H1 (cell line): ENCODE measurements around the gene CGNL1. TPM values are rescaled to one million over a fixed set of nuclear protein-coding genes. Genes with fewer than 3 reads are reported as not detected.

ENCODE experiments used
- CTCF ChIA-PET: fragments of 300-600 bp; sonication (Branson Sonifier 250); formaldehyde crosslinking; loops from one replicate; lab custom pipeline; 2021; ENCODE audit not compliant: partially characterized antibody; lab: Charles Lee
- POLR2A ChIA-PET: fragments of 300-600 bp; sonication (Branson Sonifier 250); formaldehyde crosslinking; loops from one replicate; lab custom pipeline; 2021; ENCODE audit warnings: inconsistent platforms; ENCODE audit not compliant: partially characterized antibody; lab: Charles Lee
- DNase-seq, 2 experiments: peaks; one replicate each; pipeline versions ENCODE4 v3.0.0 to v3.0.0-alpha.2; 2010 to 2022; ENCODE audit warnings: low spot score in 2 of 2, low read depth in 1 of 2, mixed read lengths in 1 of 2
- FAIRE-seq: peaks from 2 replicates; lab custom pipeline; 2011; peaks lifted over from hg19 to GRCh38; lab: Jason Lieb, UNC
- H2AFZ ChIP-seq: 2 replicates; pipeline ENCODE4 v1.8.1; 2012; ENCODE audit warnings: low read length, inconsistent platforms
- H2AK5ac ChIP-seq: 2 replicates; pipeline ENCODE4 v1.6.1; 2013; ENCODE audit warnings: low read depth, low read length
- H2BK120ac ChIP-seq: replicated peaks from 2 replicates; pipeline ENCODE3; 2013; ENCODE audit warnings: low read depth, low read length, inconsistent platforms
- H2BK12ac ChIP-seq: 2 replicates; pipeline ENCODE4 v1.6.1; 2013; ENCODE audit warnings: low read depth, low read length
- H2BK15ac ChIP-seq: 2 replicates; pipeline ENCODE4 v1.6.1; 2013; ENCODE audit warnings: low read length
- H2BK20ac ChIP-seq: 2 replicates; pipeline ENCODE4 v1.6.1; 2013; ENCODE audit warnings: low read length
- H2BK5ac ChIP-seq: 2 replicates; pipeline ENCODE4 v1.6.1; 2013; ENCODE audit warnings: low read depth, low read length
- H3K14ac ChIP-seq: 2 replicates; pipeline ENCODE4 v1.6.1; 2013; ENCODE audit warnings: inconsistent platforms; ENCODE audit not compliant: insufficient read length
- H3K18ac ChIP-seq: 2 replicates; pipeline ENCODE4 v1.6.1; 2013; ENCODE audit warnings: low read length; ENCODE audit errors: extremely low read depth
- H3K23ac ChIP-seq: 2 replicates; pipeline ENCODE4 v1.6.1; 2013; ENCODE audit warnings: inconsistent platforms; ENCODE audit not compliant: insufficient read length
- H3K23me2 ChIP-seq: 2 replicates; pipeline ENCODE4 v1.6.1; 2013; ENCODE audit warnings: low read depth, low read length
- H3K27ac ChIP-seq: 2 replicates; pipeline ENCODE4 v1.6.1; 2011; ENCODE audit warnings: low read depth, low read length, inconsistent platforms
- H3K27me3 ChIP-seq, 4 experiments: replicated peaks in 1 of 4; 1 replicate in 1 of 4; 2 replicates in 3 of 4; pipeline versions ENCODE4 v1.6.1 to v1.8.1; 2011 to 2013; ENCODE audit warnings: low read length in 3 of 4, mild to moderate bottlenecking in 3 of 4, inconsistent platforms in 2 of 4, mixed read lengths in 2 of 4, moderate library complexity in 1 of 4; ENCODE audit not compliant: control insufficient read depth in 3 of 4, insufficient read depth in 3 of 4; ENCODE audit errors: extremely low read depth in 1 of 4
- H3K36me3 ChIP-seq, 4 experiments: 2 replicates each; pipeline versions ENCODE4 v1.6.1 to v1.8.1; 2011 to 2013; ENCODE audit warnings: mild to moderate bottlenecking in 4 of 4, low read length in 3 of 4, moderate library complexity in 2 of 4, control low read depth in 1 of 4, inconsistent platforms in 1 of 4; ENCODE audit not compliant: insufficient read depth in 4 of 4, control insufficient read depth in 2 of 4
- H3K4ac ChIP-seq: replicated peaks from 2 replicates; pipeline ENCODE3; 2013; ENCODE audit warnings: low read length, low read depth, mixed read lengths, inconsistent platforms; ENCODE audit not compliant: insufficient read length
- H3K4me1 ChIP-seq, 4 experiments: replicated peaks in 1 of 4; 1 replicate in 1 of 4; 2 replicates in 3 of 4; pipeline versions ENCODE4 v1.6.1 to v1.8.1; 2011 to 2013; ENCODE audit warnings: low read length in 3 of 4, inconsistent platforms in 2 of 4, mixed read lengths in 1 of 4; ENCODE audit not compliant: insufficient read depth in 4 of 4, control insufficient read depth in 3 of 4
- H3K4me2 ChIP-seq, 2 experiments: 2 replicates each; pipeline versions ENCODE4 v1.6.1 to v1.8.1; 2011 to 2013; ENCODE audit warnings: low read depth in 2 of 2, low read length in 2 of 2, control low read depth in 1 of 2, inconsistent platforms in 1 of 2, mild to moderate bottlenecking in 1 of 2; ENCODE audit not compliant: insufficient read depth in 1 of 2
- H3K4me3 ChIP-seq, 4 experiments: fragments of 200-600, 300-600 bp in 1 of 4; sonication (generic), shearing (Covaris generic), sonication (Bioruptor Twin) in 1 of 4; 2 replicates each; pipeline versions ENCODE4 v1.5.1 to v1.8.1; 2011 to 2016; ENCODE audit warnings: low read length in 4 of 4, low read depth in 3 of 4, control low read depth in 2 of 4, inconsistent platforms in 2 of 4, mild to moderate bottlenecking in 2 of 4, mixed read lengths in 1 of 4, moderate library complexity in 1 of 4; ENCODE audit not compliant: insufficient read depth in 2 of 4; ENCODE audit errors: extremely low read depth in 1 of 4
- H3K56ac ChIP-seq: replicated peaks from 2 replicates; pipeline ENCODE3; 2013; ENCODE audit warnings: low read depth, mild to moderate bottlenecking, mixed read lengths, low read length, inconsistent platforms; ENCODE audit not compliant: insufficient read length
- H3K79me1 ChIP-seq: 2 replicates; pipeline ENCODE4 v1.6.1; 2013; ENCODE audit warnings: low read depth, low read length, control low read depth
- H3K79me2 ChIP-seq, 2 experiments: 2 replicates each; pipeline versions ENCODE4 v1.6.1 to v1.8.1; 2012 to 2013; ENCODE audit warnings: low read length in 2 of 2, mild to moderate bottlenecking in 2 of 2, inconsistent platforms in 1 of 2; ENCODE audit not compliant: insufficient read depth in 2 of 2, control insufficient read depth in 1 of 2
- H3K9ac ChIP-seq, 4 experiments: replicated peaks in 1 of 4; 1 replicate in 1 of 4; 2 replicates in 3 of 4; pipeline versions ENCODE4 v1.6.1 to v1.8.1; 2011 to 2013; ENCODE audit warnings: low read depth in 3 of 4, low read length in 3 of 4, control low read depth in 2 of 4, mild to moderate bottlenecking in 2 of 4, moderate library complexity in 2 of 4, inconsistent platforms in 1 of 4; ENCODE audit errors: extremely low read depth in 1 of 4
- H3K9me3 ChIP-seq, 2 experiments: 2 replicates each; pipeline versions ENCODE4 v1.6.1 to v1.8.1; 2012 to 2013; ENCODE audit warnings: mild to moderate bottlenecking in 2 of 2, moderate library complexity in 2 of 2, control low read depth in 1 of 2, inconsistent platforms in 1 of 2, low read depth in 1 of 2, low read length in 1 of 2, mixed read lengths in 1 of 2; ENCODE audit not compliant: insufficient read depth in 2 of 2
- H4K20me1 ChIP-seq, 2 experiments: replicated peaks in 1 of 2; 2 replicates each; pipeline versions ENCODE3 to v1.8.1; 2011 to 2013; ENCODE audit warnings: inconsistent platforms in 2 of 2, low read length in 2 of 2, mild to moderate bottlenecking in 1 of 2; ENCODE audit not compliant: insufficient read depth in 2 of 2, control insufficient read depth in 1 of 2
- H4K5ac ChIP-seq: 2 replicates; pipeline ENCODE4 v1.6.1; 2013; ENCODE audit warnings: low read length, low read depth, mixed read lengths, inconsistent platforms; ENCODE audit not compliant: insufficient read length
- H4K8ac ChIP-seq: 2 replicates; pipeline ENCODE4 v1.8.0; 2013; ENCODE audit warnings: mild to moderate bottlenecking, moderate library complexity, low read length, inconsistent platforms; ENCODE audit not compliant: insufficient read depth; ENCODE audit errors: extremely low read depth
- H4K91ac ChIP-seq: replicated peaks from 2 replicates; pipeline ENCODE3; 2013; ENCODE audit warnings: low read length, mixed read lengths, inconsistent platforms; ENCODE audit not compliant: insufficient read length
- ASH2L ChIP-seq: fragments of 200-600, 300-600 bp; sonication (generic); IDR thresholded peaks from one replicate; pipeline ENCODE4 v1.7.1; 2017; ENCODE audit warnings: low read length
- BACH1 ChIP-seq: IDR thresholded peaks from 2 replicates; pipeline ENCODE4 v1.6.1; 2012; ENCODE audit warnings: low read length, improper control_type of control experiment
- BCL11A ChIP-seq, 2 experiments: IDR thresholded peaks; one replicate each; pipeline ENCODE4 v1.6.1; 2011; ENCODE audit warnings: low read depth in 2 of 2, low read length in 2 of 2, mild to moderate bottlenecking in 2 of 2
- EZH2 ChIP-seq: fragments of 200-600 bp; sonication (generic); IDR thresholded peaks from 2 replicates; pipeline ENCODE4 v1.7.1; 2012; ENCODE audit warnings: low read depth, mild to moderate bottlenecking, moderate library complexity, low read length, inconsistent platforms; ENCODE audit not compliant: severe bottlenecking
- GTF2F1 ChIP-seq: IDR thresholded peaks from 2 replicates; pipeline ENCODE4 v1.6.1; 2012; ENCODE audit warnings: low read depth, low read length, improper control_type of control experiment, borderline replicate concordance
- JUN ChIP-seq: IDR thresholded peaks from 2 replicates; pipeline ENCODE4 v1.6.1; 2011; ENCODE audit warnings: low read depth, mild to moderate bottlenecking, improper control_type of control experiment, low read length
- JUND ChIP-seq: IDR thresholded peaks from 2 replicates; pipeline ENCODE4 v1.6.1; 2011; ENCODE audit warnings: mild to moderate bottlenecking, improper control_type of control experiment, low read length
- NRF1 ChIP-seq: IDR thresholded peaks from 2 replicates; pipeline ENCODE4 v1.6.1; 2011; ENCODE audit warnings: mild to moderate bottlenecking, low read depth, low read length, improper control_type of control experiment
- POLR2AphosphoS5 ChIP-seq: IDR thresholded peaks from 2 replicates; pipeline ENCODE4 v1.6.1; 2011; ENCODE audit warnings: low read depth, low read length
- RAD21 ChIP-seq, 2 experiments: IDR thresholded peaks in 1 of 2; conservative IDR thresholded peaks in 1 of 2; 2 replicates each; pipeline ENCODE4 v1.6.1; 2011; ENCODE audit warnings: low read depth in 2 of 2, low read length in 2 of 2, improper control_type of control experiment in 1 of 2, inconsistent platforms in 1 of 2, mild to moderate bottlenecking in 1 of 2, moderate library complexity in 1 of 2
- RNF2 ChIP-seq: fragments of 200-900, 300-1000 bp; sonication (generic); IDR thresholded peaks from 2 replicates; pipeline ENCODE4 v1.7.1; 2016; ENCODE audit warnings: borderline replicate concordance, low read depth, mild to moderate bottlenecking, antibody characterized with exemption, low read length; ENCODE audit not compliant: poor library complexity, severe bottlenecking; ENCODE audit errors: missing control alignments
- SIN3A ChIP-seq, 2 experiments: IDR thresholded peaks in 1 of 2; conservative IDR thresholded peaks in 1 of 2; 2 replicates each; pipeline ENCODE4 v1.6.1; 2011 to 2012; ENCODE audit warnings: low read length in 2 of 2, improper control_type of control experiment in 1 of 2, low read depth in 1 of 2, mild to moderate bottlenecking in 1 of 2
- SP4 ChIP-seq: IDR thresholded peaks from 2 replicates; pipeline ENCODE4 v1.6.1; 2012; ENCODE audit warnings: low read length, inconsistent platforms
- TEAD4 ChIP-seq: IDR thresholded peaks from 2 replicates; pipeline ENCODE4 v1.6.1; 2012; ENCODE audit warnings: low read depth, low read length, inconsistent platforms, mixed read lengths
- WGBS, 2 experiments: shearing (Covaris generic) in 1 of 2; methylation state at CpG; one replicate each; pipeline versions ENCODE4 v1.1.6 to v1.1.7; 2013 to 2015; ENCODE audit warnings: low lambda C conversion rate in 2 of 2, mixed read lengths in 2 of 2, inconsistent platforms in 1 of 2, low coverage in 1 of 2, missing lambda C conversion rate in 1 of 2; ENCODE audit not compliant: insufficient replicate concordance in 2 of 2, insufficient coverage in 1 of 2, insufficient read length in 1 of 2; ENCODE audit errors: extremely low coverage in 1 of 2, missing lambda C conversion rate in 1 of 2; 5-methylcytosine and 5-hydroxymethylcytosine counted together
- polyA plus RNA-seq, 7 experiments: library from polyadenylated mRNA; depleted of rRNA in 3 of 7; stranded (reverse) in 5 of 7; unstranded in 2 of 7; fragments of >200 nt in 5 of 7; fragments of 200-250 nt in 2 of 7; gene quantifications; 1 replicate in 5 of 7; 2 replicates in 1 of 7; 4 replicates in 1 of 7; pipeline versions ENCODE4 v1.2.1 to v1.2.3, GENCODE V29; 2011 to 2013; ENCODE audit warnings: missing spikeins in 2 of 7, mixed read lengths in 2 of 7
- total RNA-seq: library from RNA; stranded (reverse); fragmentation: NEBNext Ultra II Directional; extraction: Animal tissue kit (Norgen Biotek cat#: 25700); gene quantifications from 2 replicates; pipeline ENCODE4 v1.2.1, GENCODE V29; 2021

The CGNL1 gene
- total and polyA plus RNA-seq, 2 of the 8 experiments (the other 6 are each of a cell fraction or from before 2014, with no cell fraction given) = 21.8 to 75.6 TPM

GRCh38 chr15:57421110-57421509 lies 44.8 kb downstream of the CGNL1 start:
- H2BK120ac ChIP-seq = no peak overlapping the region
- 91% methylated on average over 3 of the region's 3 CpGs; no CpG with 5 or more reads in 1 of the 2 experiments for WGBS, 2 experiments
- TF ChIP-seq RNF2 (no peak), ASH2L (no peak), NRF1 (no peak), RAD21 (IDR thresholded peaks at IDR 0.05 in 1 of 2, conservative IDR thresholded peaks at IDR 0.05 in 1 of 2; ENCODE audit: low read depth in 2 of 2, low read length in 2 of 2) (no peak), JUN (no peak), GTF2F1 (no peak), SP4 (no peak), JUND (no peak), POLR2AphosphoS5 (no peak), TEAD4 (no peak), EZH2 (no peak), BCL11A (IDR thresholded peaks at IDR 0.05; ENCODE audit: low read depth in 2 of 2, low read length in 2 of 2) (no peak), BACH1 (no peak), SIN3A (conservative IDR thresholded peaks at IDR 0.05 in 1 of 2, IDR thresholded peaks at IDR 0.05 in 1 of 2; ENCODE audit: low read depth in 1 of 2, low read length in 2 of 2) (no peak)

More at GRCh38 chr15:57421110-57421509, 44.8 kb downstream of the CGNL1 start:
- Histone ChIP-seq H4K91ac (no peak overlapping the region), H3K36me3 (peaks cover 0 to 4% (median 0%) of the 10 kb centered on the region in 4 experiments; a peak in 2 of 8 replicates), H3K27me3 (no peaks in the 10 kb centered on the region), H3K56ac (no peak overlapping the region), H2AFZ (no peak overlapping the region), H2BK15ac (no peak overlapping the region), H3K14ac (no peak overlapping the region), H3K9me3 (no peaks in the 10 kb centered on the region), H4K5ac (no peak overlapping the region), H3K79me1 (peaks cover 16% of the 10 kb centered on the region), H2BK5ac (no peak overlapping the region), H2BK12ac (no peak overlapping the region), H4K8ac (no peak overlapping the region), H2AK5ac (no peak overlapping the region), H3K9ac (no peak overlapping the region), H3K4me1 (peaks cover 1 to 9% (median 3%) of the 10 kb centered on the region in 4 experiments; a peak in 3 of 7 replicates), H3K23me2 (no peaks in the 10 kb centered on the region), H3K79me2 (peaks cover 3 to 83% of the 10 kb centered on the region in 2 experiments; a peak in 2 of 4 replicates), H3K18ac (no peak overlapping the region), H3K4me3 (no peak overlapping the region), H3K4ac (no peak overlapping the region), H3K27ac (no peak overlapping the region), H3K4me2 (no peak overlapping the region), H2BK20ac (no peak overlapping the region), H3K23ac (no peak overlapping the region), H4K20me1 (peaks cover 0 to 4% of the 10 kb centered on the region in 2 experiments)
- CTCF ChIA-PET = no interaction called here
- no peak for FAIRE-seq
- POLR2A ChIA-PET = interaction anchor here (1.1 to 1.2 kb wide), 2 partner anchors 11 to 13 kb away, joined by 3 to 5 read pairs; no protein-coding TSS in a partner anchor
- no peak for DNase-seq
